GM21576 (cell line): ENCODE measurements around the gene RNF175.
A peak's percentile ranks its signal among the peaks of the same experiment; 100 is the strongest.

Experiments
- ATAC-seq: cut with Tn5 transposase; IDR thresholded peaks from one replicate; pipeline ENCODE4 v1.9.1; 2021; ENCODE audit warnings: mild to moderate bottlenecking, moderate library complexity; ENCODE audit not compliant: unreplicated experiment

The RNF175 gene

GRCh38 chr4:153750197-153750817, 9.5 kb downstream of the RNF175 start:
- peak; percentile 85 for ATAC-seq

GRCh38 chr4:153748378-153748777, 11.4 kb downstream of the RNF175 start:
- ATAC-seq, result no peak

GRCh38 chr4:153747406-153747955, 12.3 kb downstream of the RNF175 start:
- ATAC-seq, result no peak

DNA sequence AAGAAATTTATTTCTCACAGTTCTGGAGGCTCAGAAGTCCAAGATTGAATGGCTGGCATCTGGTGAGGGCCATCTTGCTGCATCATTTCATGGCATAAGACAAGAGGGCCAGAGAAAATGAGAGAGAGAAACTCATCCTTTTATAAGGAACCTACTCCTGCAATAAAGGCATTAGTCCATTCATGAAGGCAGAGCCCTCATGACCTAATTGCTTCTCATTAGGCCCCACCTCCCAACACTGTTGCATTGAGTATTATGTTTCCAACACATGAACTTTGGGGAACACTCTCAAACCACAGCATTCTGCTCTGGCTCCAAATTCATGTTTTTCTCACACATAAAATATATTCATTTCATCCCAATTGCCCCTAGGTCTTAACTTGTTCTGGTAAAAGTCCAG, 14.2 kb downstream of the RNF175 start:
- no peak for ATAC-seq

- no peak for ATAC-seq
Observed at GRCh38 chr4:153741541-153741940, 18.3 kb downstream of the RNF175 start.

DNA sequence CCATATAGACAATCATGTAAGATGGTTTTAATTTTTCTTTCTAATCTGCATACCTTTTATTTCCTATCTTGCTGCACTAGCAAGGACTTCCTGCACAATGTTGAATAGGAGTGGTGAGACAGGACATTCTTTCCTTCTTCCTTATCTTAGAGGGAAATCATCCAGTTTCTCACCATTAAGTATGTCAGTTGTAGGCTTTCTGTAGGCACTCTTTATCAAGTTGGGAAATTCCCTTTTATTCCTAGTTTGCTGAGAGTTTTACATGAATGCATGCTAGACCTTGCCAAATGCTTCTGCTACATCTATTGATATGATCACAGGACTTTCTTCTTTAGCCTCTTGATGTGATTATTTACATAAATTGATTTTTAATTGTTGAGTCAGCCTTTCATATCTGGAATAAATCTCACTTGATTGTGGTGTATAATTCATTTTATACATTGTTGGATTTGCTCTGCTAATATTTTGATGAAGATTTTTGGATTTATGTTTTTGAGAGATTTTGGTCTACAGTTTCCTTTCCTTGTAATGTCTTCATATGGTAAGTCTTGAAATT, 23.8 kb downstream of the RNF175 start:
- ATAC-seq, result no peak

DNA sequence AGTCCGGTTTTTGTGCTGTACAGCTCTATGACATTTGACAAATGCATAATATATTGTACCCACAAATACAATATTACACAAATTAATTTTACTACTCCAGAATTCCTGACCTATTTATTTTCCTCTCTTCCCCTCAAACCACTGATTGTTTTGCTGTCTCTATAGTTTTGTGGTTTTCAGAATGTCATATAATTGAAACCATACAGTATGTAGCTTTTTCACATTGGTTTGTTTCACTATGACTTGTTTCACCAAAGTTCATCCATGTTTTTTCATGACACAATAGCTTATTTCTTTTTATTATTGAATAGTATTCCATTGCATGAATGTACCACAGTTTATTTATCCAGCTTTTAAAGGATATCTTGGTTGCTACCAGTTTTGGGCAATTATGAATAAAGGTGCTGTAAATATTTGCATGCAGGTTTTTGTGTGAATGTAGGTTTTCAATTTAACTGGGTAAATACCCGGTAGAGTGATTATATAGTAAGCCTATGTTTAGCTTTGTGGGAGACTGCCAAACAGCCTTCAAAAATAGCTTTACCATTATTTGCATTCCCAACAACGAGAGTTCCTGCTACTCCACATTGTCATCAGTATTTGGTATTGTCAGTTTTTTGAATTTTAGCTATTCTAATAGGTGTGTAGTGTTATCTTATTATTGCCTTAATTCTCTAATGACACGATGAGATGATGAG, 25.9 kb downstream of the RNF175 start:
- peak; percentile 50 for ATAC-seq

GRCh38 chr4:153731239-153731638, 28.6 kb downstream of the RNF175 start:
- no peak for ATAC-seq

GRCh38 chr4:153729895-153730294, 29.9 kb downstream of the RNF175 start:
- no peak for ATAC-seq

GRCh38 chr4:153728660-153729059, 31.2 kb downstream of the RNF175 start:
- peak; percentile 33 for ATAC-seq

DNA sequence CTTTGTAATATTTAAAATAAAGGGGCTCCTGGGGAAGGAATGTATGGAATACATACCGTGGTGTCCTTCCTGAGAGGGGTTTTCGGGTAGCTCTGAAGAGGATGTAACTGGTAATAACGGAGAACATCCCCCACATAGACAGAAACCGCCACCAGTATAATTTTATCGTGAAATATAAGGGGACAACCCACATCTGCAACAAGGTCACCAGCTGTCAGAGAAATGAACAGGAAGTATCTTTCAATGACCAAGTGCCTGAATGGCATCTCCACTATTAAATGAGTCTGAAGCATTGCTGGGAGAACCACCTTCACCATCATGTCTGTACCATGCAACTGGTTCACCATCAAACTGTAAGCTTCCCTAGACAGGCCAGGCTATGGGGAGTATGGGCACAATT, 31.7 kb downstream of the RNF175 start:
- no peak for ATAC-seq

DNA sequence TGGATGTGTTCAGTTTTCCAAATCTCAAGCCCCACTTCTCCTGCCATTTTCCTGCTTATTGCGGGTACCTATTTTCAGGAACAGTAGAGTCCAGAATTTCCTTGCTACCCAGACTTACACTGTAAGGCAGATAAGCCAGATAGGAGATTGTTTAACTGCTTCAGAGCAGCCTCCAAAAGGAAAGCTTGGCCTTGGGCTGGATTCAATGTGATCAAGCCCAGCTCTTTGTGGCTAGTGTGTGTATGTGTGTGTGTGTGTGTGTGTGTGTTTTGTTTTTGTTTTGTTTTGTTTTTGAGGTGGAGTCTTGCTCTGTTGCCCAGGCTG, 34.0 kb downstream of the RNF175 start:
- ATAC-seq, result no peak

- ATAC-seq, result no peak
Observed at GRCh38 chr4:153725136-153725830, 34.5 kb downstream of the RNF175 start.

GRCh38 chr4:153724606-153725005, 35.2 kb downstream of the RNF175 start:
- ATAC-seq, result no peak

GRCh38 chr4:153722036-153722435, 37.8 kb downstream of the RNF175 start:
- ATAC-seq, result no peak

DNA sequence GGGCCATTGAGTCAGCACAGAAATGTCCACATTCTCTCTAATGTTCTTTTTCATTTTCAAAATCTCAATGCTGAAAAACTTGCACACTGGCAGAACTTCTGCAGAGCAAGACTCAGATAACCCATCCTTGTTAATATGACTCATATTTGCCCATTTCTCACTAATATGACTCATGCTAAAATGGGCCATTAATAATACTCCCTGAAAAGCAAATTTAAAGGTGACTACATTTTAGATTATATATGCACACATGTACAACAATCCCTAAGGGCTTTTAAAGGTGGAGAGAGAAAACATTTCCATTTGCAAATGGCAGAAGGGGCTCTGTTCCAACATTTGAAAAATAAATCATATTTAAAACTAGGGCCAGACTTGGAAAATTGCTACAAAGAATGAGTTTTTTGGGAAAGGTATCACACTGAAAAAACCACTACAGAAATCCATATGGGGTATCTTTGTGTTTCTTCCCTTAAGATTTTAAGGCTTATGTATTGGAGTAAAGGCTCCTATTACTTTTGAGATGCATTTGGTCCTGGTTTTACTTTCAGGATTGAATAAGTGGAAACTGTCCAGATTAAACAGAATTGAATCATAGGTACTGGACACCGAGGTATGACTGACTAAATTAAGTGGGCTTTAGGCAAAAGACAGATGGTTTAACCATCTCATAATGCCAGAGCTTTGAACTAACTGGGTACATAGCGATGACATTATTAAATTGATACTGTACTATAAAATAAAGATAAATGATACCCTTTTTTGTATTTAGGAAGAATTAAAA, 45.8 kb downstream of the RNF175 start:
- ATAC-seq, result no peak

GRCh38 chr4:153710681-153711080, 49.1 kb downstream of the RNF175 start:
- ATAC-seq, result no peak

DNA sequence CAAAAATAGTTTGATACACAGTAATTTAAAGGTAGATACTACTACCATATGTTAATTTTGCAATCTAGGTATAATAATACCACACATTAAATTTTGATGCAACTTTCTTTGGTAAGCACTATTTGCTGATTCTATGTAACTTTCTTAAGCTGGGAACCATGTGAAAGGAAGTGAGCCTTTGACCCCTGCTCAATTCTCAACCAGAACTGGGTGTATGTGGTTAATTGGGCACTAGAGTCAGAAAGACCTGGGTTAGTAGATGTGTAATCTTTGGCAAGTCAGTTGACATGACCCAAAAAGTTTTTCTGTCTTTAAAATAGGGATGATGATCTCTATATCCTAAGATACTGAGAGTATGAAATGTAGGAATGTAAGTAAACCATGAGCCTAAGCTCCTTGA, 53.3 kb downstream of the RNF175 start:
- peak; percentile 12 for ATAC-seq

- peak; percentile 83 for ATAC-seq
Observed at GRCh38 chr4:153705743-153706468, 53.9 kb downstream of the RNF175 start.

DNA sequence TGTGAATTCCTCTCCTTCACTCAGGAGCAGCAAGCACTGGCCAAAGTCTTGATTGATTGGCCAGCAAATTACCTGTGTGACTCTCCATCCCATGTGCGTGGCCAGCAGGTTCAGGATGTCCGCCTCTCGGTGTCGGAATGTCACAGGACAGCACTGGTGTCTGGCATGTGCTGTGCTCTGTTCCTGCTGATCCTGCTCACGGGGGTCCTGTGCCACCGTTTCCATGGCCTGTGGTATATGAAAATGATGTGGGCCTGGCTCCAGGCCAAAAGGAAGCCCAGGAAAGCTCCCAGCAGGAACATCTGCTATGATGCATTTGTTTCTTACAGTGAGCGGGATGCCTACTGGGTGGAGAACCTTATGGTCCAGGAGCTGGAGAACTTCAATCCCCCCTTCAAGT, 55.3 kb downstream of the RNF175 start:
- ATAC-seq, result no peak
